IMR-90 (cell line): Measurements from ENCODE around the gene PKHD1. TPM values are rescaled to one million over a fixed set of nuclear protein-coding genes. Genes with fewer than 3 reads are reported as not detected.

Experiments used
- ATAC-seq: fragments of 200-7000 bp; cut with Tn5 transposase; 2 replicates; pipeline ENCODE4 v1.9.1; 2020; ENCODE audit warnings: low read depth, mild to moderate bottlenecking, moderate library complexity
- BruUV-seq: library from RNA; stranded (reverse); fragments of 400-500 nt; replicated peaks from 2 replicates; lab custom pipeline; 2021; lab: Mats Ljungman, UMichigan
- CTCF ChIA-PET: fragments of 300-600 bp; formaldehyde crosslinking; extraction: SDS; loops from one replicate; lab custom pipeline; 2021; ENCODE audit warnings: antibody characterized with exemption; lab: Yijun Ruan, JAX
- POLR2A ChIA-PET: fragments of 300-600 bp; sonication (Branson Sonifier 250); formaldehyde crosslinking; loops from one replicate; lab custom pipeline; 2022; ENCODE audit warnings: antibody characterized with exemption; ENCODE audit not compliant: unreplicated experiment; lab: Charles Lee
- DNase-seq: peaks from one replicate; pipeline ENCODE4 v3.0.0; 2013
- H2AFZ ChIP-seq: replicated peaks from 2 replicates; pipeline ENCODE3; 2013; ENCODE audit warnings: low read length, mild to moderate bottlenecking; ENCODE audit not compliant: poor library complexity
- H2AK5ac ChIP-seq: 2 replicates; pipeline ENCODE4 v1.6.1; 2013; ENCODE audit warnings: low read depth, low read length, inconsistent platforms
- H2AK9ac ChIP-seq: replicated peaks from 2 replicates; pipeline ENCODE3; 2013; ENCODE audit warnings: mild to moderate bottlenecking, low read depth, low read length, moderate library complexity; ENCODE audit not compliant: poor library complexity
- H2BK120ac ChIP-seq: 2 replicates; pipeline ENCODE4 v1.6.1; 2013; ENCODE audit warnings: low read depth, low read length, inconsistent platforms
- H2BK15ac ChIP-seq: 3 replicates; pipeline ENCODE4 v1.6.1; 2013; ENCODE audit warnings: low read depth, low read length, inconsistent platforms
- H2BK20ac ChIP-seq: 2 replicates; pipeline ENCODE4 v1.6.1; 2013; ENCODE audit warnings: low read depth, mild to moderate bottlenecking, inconsistent platforms, low read length, moderate library complexity
- H2BK5ac ChIP-seq: 2 replicates; pipeline ENCODE4 v1.6.1; 2013; ENCODE audit warnings: mild to moderate bottlenecking, low read depth, low read length, inconsistent platforms; ENCODE audit not compliant: poor library complexity, severe bottlenecking
- H3K14ac ChIP-seq: replicated peaks from 2 replicates; pipeline ENCODE4 v1.6.1; 2013; ENCODE audit warnings: low read depth, low read length, inconsistent platforms
- H3K18ac ChIP-seq: 2 replicates; pipeline ENCODE4 v1.6.1; 2013; ENCODE audit warnings: low read depth, low read length, control low read depth
- H3K23ac ChIP-seq: 2 replicates; pipeline ENCODE4 v1.6.1; 2013; ENCODE audit warnings: low read depth, low read length, inconsistent platforms
- H3K27ac ChIP-seq: 2 replicates; pipeline ENCODE4 v1.5.1; 2013; ENCODE audit warnings: mild to moderate bottlenecking, control low read depth, low read length; ENCODE audit not compliant: insufficient read depth
- H3K27me3 ChIP-seq: 2 replicates; pipeline ENCODE4 v1.6.1; 2013; ENCODE audit warnings: low read length; ENCODE audit not compliant: control insufficient read depth, insufficient read depth
- H3K36me3 ChIP-seq: 2 replicates; pipeline ENCODE4 v1.6.1; 2013; ENCODE audit warnings: low read length, mixed read lengths; ENCODE audit not compliant: control insufficient read depth, insufficient read depth
- H3K4ac ChIP-seq: 2 replicates; pipeline ENCODE4 v1.6.1; 2013; ENCODE audit warnings: low read depth, low read length, inconsistent platforms
- H3K4me1 ChIP-seq: 2 replicates; pipeline ENCODE4 v1.6.1; 2013; ENCODE audit warnings: low read length, mixed read lengths; ENCODE audit not compliant: control insufficient read depth, insufficient read depth
- H3K4me2 ChIP-seq: 2 replicates; pipeline ENCODE4 v1.6.1; 2013; ENCODE audit warnings: low read depth, mild to moderate bottlenecking, control low read depth, low read length, moderate library complexity
- H3K4me3 ChIP-seq: 2 replicates; pipeline ENCODE4 v1.5.1; 2013; ENCODE audit warnings: low read depth, mild to moderate bottlenecking, control low read depth, low read length, moderate library complexity; ENCODE audit not compliant: insufficient read depth
- H3K56ac ChIP-seq: 2 replicates; pipeline ENCODE4 v1.6.1; 2013; ENCODE audit warnings: low read length, inconsistent platforms; ENCODE audit not compliant: insufficient read depth; ENCODE audit errors: extremely low read depth
- H3K79me1 ChIP-seq, 2 experiments: 2 replicates each; pipeline ENCODE4 v1.6.1; 2013; ENCODE audit warnings: low read length in 2 of 2, inconsistent platforms in 1 of 2, low read depth in 1 of 2
- H3K9ac ChIP-seq: 2 replicates; pipeline ENCODE4 v1.6.1; 2013; ENCODE audit warnings: low read depth, low read length, control low read depth
- H3K9me1 ChIP-seq: 2 replicates; pipeline ENCODE4 v1.6.1; 2013; ENCODE audit warnings: low read length, inconsistent platforms; ENCODE audit not compliant: insufficient read depth
- H3K9me3 ChIP-seq: 2 replicates; pipeline ENCODE4 v1.6.1; 2013; ENCODE audit warnings: low read length; ENCODE audit not compliant: control insufficient read depth, insufficient read depth
- H4K20me1 ChIP-seq: 2 replicates; pipeline ENCODE4 v1.6.1; 2013; ENCODE audit warnings: low read length, inconsistent platforms; ENCODE audit not compliant: insufficient read depth
- H4K5ac ChIP-seq: 2 replicates; pipeline ENCODE4 v1.6.1; 2013; ENCODE audit warnings: mild to moderate bottlenecking, low read depth, low read length, control low read depth
- H4K8ac ChIP-seq, 2 experiments: 2 replicates each; pipeline ENCODE4 v1.6.1; 2013; ENCODE audit warnings: low read depth in 2 of 2, low read length in 2 of 2, control low read depth in 1 of 2, inconsistent platforms in 1 of 2
- H4K91ac ChIP-seq: 2 replicates; pipeline ENCODE4 v1.6.1; 2013; ENCODE audit warnings: low read depth, low read length, inconsistent platforms; ENCODE audit not compliant: insufficient read depth
- FOS ChIP-seq: fragments of 150-350 bp; IDR thresholded peaks from 2 replicates; pipeline ENCODE4 v1.6.1; 2016; ENCODE audit warnings: low read depth, low read length
- POLR2A ChIP-seq: IDR thresholded peaks from 2 replicates; pipeline ENCODE4 v1.6.1; 2012; ENCODE audit warnings: mild to moderate bottlenecking, low read depth, low read length
- RCOR1 ChIP-seq: IDR thresholded peaks from 2 replicates; pipeline ENCODE4 v1.6.1; 2012; ENCODE audit warnings: mild to moderate bottlenecking, low read length, improper control_type of control experiment; ENCODE audit not compliant: insufficient replicate concordance
- RFX5 ChIP-seq: IDR thresholded peaks from 2 replicates; pipeline ENCODE4 v1.8.0; 2012; ENCODE audit warnings: low read depth, mild to moderate bottlenecking, low read length, moderate library complexity
- WGBS, 2 experiments: methylation state at CpG; one replicate each; pipeline versions ENCODE4 v1.1.5 to v1.1.7; 2013; ENCODE audit warnings: missing lambda C conversion rate in 2 of 2; ENCODE audit not compliant: insufficient read length in 1 of 2; ENCODE audit errors: extremely low coverage in 2 of 2; 5-methylcytosine and 5-hydroxymethylcytosine counted together
- dilution Hi-C: fragments of 300-500 bp; cut with HindIII; formaldehyde crosslinking; loops from one replicate; pipeline ENCODE4 v1.14.3; 2018; ENCODE audit warnings: low sequenced_read_pairs; ENCODE audit not compliant: unreplicated experiment
- in situ Hi-C: fragments of 300-500 bp; cut with MboI; formaldehyde crosslinking; loops from 3 replicates; pipeline ENCODE4 v1.14.3; 2019; ENCODE audit warnings: low sequenced_read_pairs, inconsistent platforms, mixed read lengths
- intact Hi-C: fragments of 100-400 bp; cut with micrococcal nuclease; formaldehyde crosslinking; loops from 2 replicates; pipeline ENCODE4 v1.10.0; 2022
- polyA plus RNA-seq, 3 experiments: library from polyadenylated mRNA; depleted of rRNA; stranded (reverse); fragments of >200 nt; gene quantifications; 2 replicates each; pipeline ENCODE4 v1.2.3, GENCODE V29; 2012; ENCODE audit warnings: low replicate concordance in 1 of 3
- total RNA-seq: library from RNA; depleted of rRNA; stranded (reverse); fragments of >200 nt; gene quantifications from 2 replicates; pipeline ENCODE4 v1.2.3, GENCODE V29; 2012

PKHD1 gene
- total and polyA plus RNA-seq, 2 of the 4 experiments (the other 2 are of a cell fraction), result not detected

DNA sequence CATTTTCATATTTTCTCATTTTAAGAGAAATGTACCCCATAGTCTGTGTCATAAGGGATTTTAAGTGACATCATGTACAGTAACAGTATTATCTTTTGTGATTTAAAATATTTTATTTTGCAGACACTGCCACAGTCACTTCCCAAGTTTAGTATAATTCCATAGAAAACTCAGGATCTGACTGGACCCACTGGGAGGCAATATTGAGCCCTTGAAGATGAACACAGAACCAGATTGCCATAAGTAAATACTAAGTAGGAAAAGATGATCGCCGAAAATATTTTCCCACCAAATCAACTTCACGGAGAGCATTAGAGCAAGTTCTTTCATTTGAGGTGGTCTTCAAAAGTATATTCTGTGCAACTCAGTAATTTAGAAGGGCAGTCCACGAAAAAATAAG lies 17.6 kb upstream of the PKHD1 start:
- H3K9me1 ChIP-seq, result no peaks in the 10 kb centered on the region
- H2BK15ac ChIP-seq, result no peak overlapping the region
- no peak overlapping the region for H4K5ac ChIP-seq
- no CpG with 5 or more reads among the region's 4 CpGs for WGBS, 2 experiments
- no peaks in the 10 kb centered on the region for H3K27me3 ChIP-seq
- H3K18ac ChIP-seq, result no peak overlapping the region
- DNase-seq, result no peak
- H3K4ac ChIP-seq, result no peak overlapping the region
- H3K56ac ChIP-seq, result no peak overlapping the region
- no peak for TF ChIP-seq RFX5
- no peak for TF ChIP-seq POLR2A
- no peak for TF ChIP-seq FOS
- no peak for TF ChIP-seq RCOR1
- no peaks in the 10 kb centered on the region for H3K36me3 ChIP-seq
- no peak overlapping the region for H3K4me3 ChIP-seq
- no peak overlapping the region for H3K23ac ChIP-seq
- dilution Hi-C loops (no loop called here), in situ Hi-C loops (no loop called here), intact Hi-C loops (loop anchor here (2.0 kb wide), 1 partner anchor 158 kb away; no protein-coding TSS in a partner anchor)
- H2BK5ac ChIP-seq, result no peak overlapping the region
- no peaks in the 10 kb centered on the region for H3K4me1 ChIP-seq
- H3K14ac ChIP-seq, result no peak overlapping the region
- no peak for ATAC-seq
- H3K9ac ChIP-seq, result no peak overlapping the region
- H4K20me1 ChIP-seq, result no peaks in the 10 kb centered on the region
- POLR2A ChIA-PET, result no interaction called here
- BruUV-seq, result no TSS peak
- CTCF ChIA-PET, result no interaction called here
- no peak overlapping the region for H2AK5ac ChIP-seq
- no peak overlapping the region for H3K4me2 ChIP-seq
- no peak overlapping the region for H2BK20ac ChIP-seq
- H3K9me3 ChIP-seq, result no peaks in the 10 kb centered on the region
- no peak overlapping the region for H2BK120ac ChIP-seq
- H4K8ac ChIP-seq, result no peak overlapping the region
- no peak overlapping the region for H4K91ac ChIP-seq
- H3K79me1 ChIP-seq, result no peaks in the 10 kb centered on the region
- H2AFZ ChIP-seq, result no peak overlapping the region
- H2AK9ac ChIP-seq, result no peak overlapping the region
- H3K27ac ChIP-seq, result no peak overlapping the region
